Fibroblast of lung (primary cell): ENCODE measurements around the gene SURF1.

Experiments used
- EZH2 ChIP-seq: IDR thresholded peaks from 2 replicates; pipeline ENCODE4 v1.5.1; 2012; ENCODE audit warnings: low read length, control low read depth, mild to moderate bottlenecking; ENCODE audit errors: missing control alignments
- TF ChIP-seq, protein P1 (sequence below), 2 donors: IDR thresholded peaks in 1 of 2; conservative IDR thresholded peaks in 1 of 2; 1 replicate in 1 of 2; 2 replicates in 1 of 2; pipeline ENCODE4 v1.5.1; 2011 to 2012; ENCODE audit warnings: low read length in 2 of 2, control low read depth in 1 of 2, inconsistent platforms in 1 of 2, low read depth in 1 of 2, mild to moderate bottlenecking in 1 of 2

DNA sequence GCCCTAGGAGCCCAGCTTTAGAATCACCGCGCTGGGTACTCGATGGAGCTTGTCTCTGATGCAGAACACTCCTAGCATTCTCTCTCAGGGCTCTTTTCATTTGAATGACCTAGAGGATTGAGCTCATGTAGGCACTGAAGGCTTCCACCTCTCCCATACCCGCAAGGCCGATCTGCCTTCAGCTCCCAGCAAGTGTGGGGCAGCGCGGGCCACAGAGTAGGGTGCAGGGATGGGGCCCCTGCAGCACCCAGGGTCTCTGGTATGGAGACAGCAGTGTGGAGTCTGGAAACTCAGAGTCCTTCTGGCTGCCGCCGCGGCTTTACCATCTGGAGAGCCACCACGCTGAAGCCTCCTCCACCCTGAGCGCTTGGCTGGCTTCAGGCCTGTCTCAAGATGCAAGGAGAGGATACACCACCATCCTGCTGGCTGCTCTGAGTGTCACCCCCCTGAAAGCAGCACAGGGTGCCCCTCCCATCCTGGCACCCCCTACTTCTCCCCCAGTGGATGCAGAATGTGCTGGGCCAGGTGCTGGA is 32.8 kb upstream of the SURF1 start:
- no peak for TF ChIP-seq EZH2
- TF ChIP-seq, protein P1, sequence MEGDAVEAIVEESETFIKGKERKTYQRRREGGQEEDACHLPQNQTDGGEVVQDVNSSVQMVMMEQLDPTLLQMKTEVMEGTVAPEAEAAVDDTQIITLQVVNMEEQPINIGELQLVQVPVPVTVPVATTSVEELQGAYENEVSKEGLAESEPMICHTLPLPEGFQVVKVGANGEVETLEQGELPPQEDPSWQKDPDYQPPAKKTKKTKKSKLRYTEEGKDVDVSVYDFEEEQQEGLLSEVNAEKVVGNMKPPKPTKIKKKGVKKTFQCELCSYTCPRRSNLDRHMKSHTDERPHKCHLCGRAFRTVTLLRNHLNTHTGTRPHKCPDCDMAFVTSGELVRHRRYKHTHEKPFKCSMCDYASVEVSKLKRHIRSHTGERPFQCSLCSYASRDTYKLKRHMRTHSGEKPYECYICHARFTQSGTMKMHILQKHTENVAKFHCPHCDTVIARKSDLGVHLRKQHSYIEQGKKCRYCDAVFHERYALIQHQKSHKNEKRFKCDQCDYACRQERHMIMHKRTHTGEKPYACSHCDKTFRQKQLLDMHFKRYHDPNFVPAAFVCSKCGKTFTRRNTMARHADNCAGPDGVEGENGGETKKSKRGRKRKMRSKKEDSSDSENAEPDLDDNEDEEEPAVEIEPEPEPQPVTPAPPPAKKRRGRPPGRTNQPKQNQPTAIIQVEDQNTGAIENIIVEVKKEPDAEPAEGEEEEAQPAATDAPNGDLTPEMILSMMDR (conservative IDR thresholded peaks at IDR 0.05 in 1 of 2, IDR thresholded peaks at IDR 0.05 in 1 of 2; ENCODE audit: low read depth in 1 of 2, low read length in 2 of 2), result no peak
